ENCODE results near the gene RPL10. TPM values are rescaled to one million over a fixed set of nuclear protein-coding genes. Genes with fewer than 3 reads are reported as not detected.
A peak's percentile ranks its signal among the peaks of the same experiment; 100 is the strongest.

The RPL10 gene
- total RNA-seq, 1 experiment from 2014 or later: 3,447 TPM

DNA sequence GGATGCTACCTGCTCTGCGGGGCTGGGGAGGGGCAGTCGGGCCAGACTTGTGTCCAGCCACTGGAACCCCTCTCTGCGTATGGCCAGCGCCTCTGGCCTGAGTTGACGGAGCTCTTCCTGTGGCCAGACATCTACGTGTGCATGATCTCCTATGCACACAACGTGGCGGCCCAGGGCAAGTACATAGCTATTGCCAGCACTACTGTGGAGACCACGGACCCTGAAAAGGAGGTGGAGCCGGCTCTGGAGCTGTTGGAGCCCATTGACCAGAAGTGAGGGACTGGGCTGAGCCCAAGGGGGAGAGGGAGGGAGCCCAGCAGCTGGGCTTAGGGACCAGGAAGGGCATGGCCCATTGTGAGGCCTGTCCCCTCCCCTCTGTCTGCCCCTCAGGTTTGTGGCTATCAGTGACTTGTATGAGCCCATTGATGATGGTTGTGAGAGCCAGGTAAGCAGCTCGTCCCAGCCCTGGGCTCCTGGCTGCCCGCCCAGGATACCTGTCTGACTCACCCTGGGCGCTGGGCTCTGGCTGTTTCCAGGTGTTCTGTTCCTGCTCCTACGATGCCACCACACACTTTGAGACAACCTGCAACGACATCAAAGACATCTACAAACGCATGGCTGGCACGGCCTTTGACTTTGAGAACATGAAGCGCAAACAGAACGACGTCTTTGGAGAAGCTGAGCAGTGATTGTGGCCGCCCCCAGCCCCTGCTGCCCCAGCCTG lies 44.0 kb downstream of the RPL10 start:
- ChIA-PET POLR2A (ENCODE audit: unreplicated experiment) (interaction anchor here (0.6 to 0.7 kb wide), 4 partner anchors 10 to 310 kb away, joined by 3 to 8 read pairs (median 4); partner anchors contain the start of gene PLXNA3), CTCF (interaction anchor here (1.0 kb wide), 1 partner anchor 69 kb away, joined by 5 read pairs; no protein-coding TSS in a partner anchor)
- Histone ChIP-seq H3K36me3 (ENCODE audit: low read depth) (no peaks in the 10 kb centered on the region), H4K20me1 (ENCODE audit: insufficient read depth) (no peaks in the 10 kb centered on the region), H3K27me3 (ENCODE audit: insufficient read depth, low read depth) (no peaks in the 10 kb centered on the region), H3K4me2 (no peak overlapping the region), H3K79me2 (ENCODE audit: low read depth) (peaks cover 25% of the 10 kb centered on the region), H3K4me3 (no peak overlapping the region), H2AFZ (no peak overlapping the region), H3F3A (ENCODE audit: insufficient read depth, low read depth) (peaks cover 13% of the 10 kb centered on the region; the same call in 1 of the 2 replicates), H3K9me3 (ENCODE audit: insufficient read depth, low read depth) (no peaks in the 10 kb centered on the region), H3K9me2 (ENCODE audit: insufficient read depth) (no peaks in the 10 kb centered on the region), H3K4me1 (replicated peaks; ENCODE audit: insufficient read depth) (peaks cover 7% of the 10 kb centered on the region; the same call in 1 of the 2 replicates), H3K27ac (no peak overlapping the region)
- peak; percentile 62 to 74 for DNase-seq
- TF ChIP-seq, protein P1, sequence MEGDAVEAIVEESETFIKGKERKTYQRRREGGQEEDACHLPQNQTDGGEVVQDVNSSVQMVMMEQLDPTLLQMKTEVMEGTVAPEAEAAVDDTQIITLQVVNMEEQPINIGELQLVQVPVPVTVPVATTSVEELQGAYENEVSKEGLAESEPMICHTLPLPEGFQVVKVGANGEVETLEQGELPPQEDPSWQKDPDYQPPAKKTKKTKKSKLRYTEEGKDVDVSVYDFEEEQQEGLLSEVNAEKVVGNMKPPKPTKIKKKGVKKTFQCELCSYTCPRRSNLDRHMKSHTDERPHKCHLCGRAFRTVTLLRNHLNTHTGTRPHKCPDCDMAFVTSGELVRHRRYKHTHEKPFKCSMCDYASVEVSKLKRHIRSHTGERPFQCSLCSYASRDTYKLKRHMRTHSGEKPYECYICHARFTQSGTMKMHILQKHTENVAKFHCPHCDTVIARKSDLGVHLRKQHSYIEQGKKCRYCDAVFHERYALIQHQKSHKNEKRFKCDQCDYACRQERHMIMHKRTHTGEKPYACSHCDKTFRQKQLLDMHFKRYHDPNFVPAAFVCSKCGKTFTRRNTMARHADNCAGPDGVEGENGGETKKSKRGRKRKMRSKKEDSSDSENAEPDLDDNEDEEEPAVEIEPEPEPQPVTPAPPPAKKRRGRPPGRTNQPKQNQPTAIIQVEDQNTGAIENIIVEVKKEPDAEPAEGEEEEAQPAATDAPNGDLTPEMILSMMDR (conservative IDR thresholded peaks at IDR 0.05): no peak
- no peak for TF ChIP-seq EZH2 (IDR thresholded peaks at IDR 0.05; ENCODE audit: low read depth)
- BruUV-seq (replicated peaks): TSS peak; percentile 8
- intact Hi-C loops (cut with micrococcal nuclease; ENCODE audit: unreplicated experiment): loop anchor here (5.0 kb wide), 1 partner anchor 45 kb away; the partner anchor contains the start of gene RPL10

DNA sequence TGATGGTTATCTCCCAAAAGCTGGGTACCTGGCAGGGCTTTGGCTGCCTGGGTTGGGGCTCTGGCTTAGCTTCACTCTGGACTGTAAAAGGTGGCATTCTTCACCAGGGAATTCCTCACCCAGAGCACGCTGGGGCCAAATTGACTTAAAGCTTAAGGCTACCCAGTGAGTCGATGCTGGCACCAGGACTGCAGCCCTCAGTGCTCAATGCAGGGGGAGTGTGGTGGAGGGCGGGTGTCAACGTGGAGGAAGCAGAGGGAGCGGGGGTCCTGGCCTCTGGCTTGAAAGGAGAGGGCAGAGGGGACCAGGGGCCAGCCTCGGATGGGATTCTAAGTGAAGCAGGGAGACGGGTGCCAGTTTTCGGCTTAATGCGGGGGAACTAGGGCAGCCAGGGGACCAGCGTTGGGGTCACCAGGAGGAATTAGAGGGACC lies 45.3 kb downstream of the RPL10 start:
- ChIA-PET POLR2A (ENCODE audit: unreplicated experiment) (no interaction called here), CTCF (no interaction called here)
- Histone ChIP-seq H3K27ac (no peak overlapping the region), H3K36me3 (ENCODE audit: low read depth) (no peaks in the 10 kb centered on the region), H3K79me2 (ENCODE audit: low read depth) (peaks cover 15% of the 10 kb centered on the region), H3K4me3 (peak overlapping the region; percentile 43; the same call in 1 of the 2 replicates), H3F3A (ENCODE audit: insufficient read depth, low read depth) (peaks cover 13% of the 10 kb centered on the region; the same call in 1 of the 2 replicates), H3K9me2 (ENCODE audit: insufficient read depth) (no peaks in the 10 kb centered on the region), H2AFZ (no peak overlapping the region), H3K4me2 (peak overlapping the region; percentile 69), H4K20me1 (ENCODE audit: insufficient read depth) (no peaks in the 10 kb centered on the region), H3K27me3 (ENCODE audit: insufficient read depth, low read depth) (no peaks in the 10 kb centered on the region), H3K9me3 (ENCODE audit: insufficient read depth, low read depth) (no peaks in the 10 kb centered on the region), H3K4me1 (replicated peaks; ENCODE audit: insufficient read depth) (no peaks in the 10 kb centered on the region)
- TF ChIP-seq, protein P1 (conservative IDR thresholded peaks at IDR 0.05): no peak
- TF ChIP-seq EZH2 (IDR thresholded peaks at IDR 0.05; ENCODE audit: low read depth): no peak
- no TSS peak for BruUV-seq (replicated peaks)
- intact Hi-C loops (cut with micrococcal nuclease; ENCODE audit: unreplicated experiment): loop anchor here (5.0 kb wide), 1 partner anchor 46 kb away; the partner anchor contains the start of gene RPL10
- DNase-seq: no peak

DNA sequence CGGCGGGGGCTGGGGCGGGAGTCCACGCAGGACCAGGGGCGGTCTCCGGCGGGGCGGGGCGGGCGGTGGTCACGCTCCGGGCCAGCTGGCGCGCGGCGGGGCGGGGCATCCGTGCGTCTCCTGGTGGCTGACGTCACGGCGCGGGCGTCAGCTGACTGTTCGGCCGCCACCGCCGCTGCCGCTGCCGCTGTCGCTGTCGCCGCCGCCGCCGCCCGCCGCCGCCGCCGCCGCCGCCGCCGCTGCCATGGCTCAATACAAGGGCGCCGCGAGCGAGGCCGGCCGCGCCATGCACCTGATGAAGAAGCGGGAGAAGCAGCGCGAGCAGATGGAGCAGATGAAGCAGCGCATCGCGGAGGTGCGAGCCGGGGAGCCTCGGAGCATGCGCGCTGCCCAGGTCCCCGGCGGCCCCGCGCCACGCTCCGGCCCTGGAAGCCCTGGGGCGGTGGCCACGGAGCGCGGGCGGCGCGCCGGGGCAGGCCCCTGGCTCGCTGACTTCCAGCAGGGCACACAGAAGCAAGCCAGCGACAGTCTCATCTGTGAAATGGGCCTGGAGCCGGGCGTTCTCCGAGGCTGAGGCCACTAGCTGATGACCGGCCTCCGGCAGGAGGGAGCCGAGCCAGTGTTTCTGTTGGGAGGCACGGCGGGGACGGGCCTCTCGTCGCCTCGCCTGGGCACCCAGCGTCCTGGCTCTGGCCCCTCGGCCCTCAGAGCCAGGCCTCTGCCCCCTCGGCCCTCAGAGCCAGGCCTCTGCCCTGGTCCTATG lies 46.0 kb downstream of the RPL10 start, which contains the start of gene FAM50A:
Gene FAM50A (plus strand): TSS at position 150 of the 763 bp plus-strand sequence. CDS start 95 bp downstream, at position 245.
- POLR2A ChIA-PET (ENCODE audit: unreplicated experiment): interaction anchor here (0.6 kb wide), 1 partner anchor 97 kb away, joined by 4 read pairs; no protein-coding TSS in a partner anchor
- H2AFZ ChIP-seq: peak within 1 kb of the TSS; percentile 79

More for the DNA sequence above, 46.0 kb downstream of the RPL10 start, which contains the start of gene FAM50A:
- CTCF ChIA-PET: no interaction called here
- Histone ChIP-seq H3K79me2 (ENCODE audit: low read depth) (peaks cover 10% of the 10 kb centered on the region), H3K27me3 (ENCODE audit: insufficient read depth, low read depth) (no peaks in the 10 kb centered on the region), H3K36me3 (ENCODE audit: low read depth) (no peaks in the 10 kb centered on the region), H3K27ac (no peak within 1 kb of the TSS), H3K9me3 (ENCODE audit: insufficient read depth, low read depth) (no peaks in the 10 kb centered on the region), H3K4me2 (peak within 1 kb of the TSS; percentile 82), H3K9me2 (ENCODE audit: insufficient read depth) (no peaks in the 10 kb centered on the region), H4K20me1 (ENCODE audit: insufficient read depth) (no peaks in the 10 kb centered on the region), H3K4me3 (peak within 1 kb of the TSS; percentile 72), H3K4me1 (replicated peaks; ENCODE audit: insufficient read depth) (no peaks in the 10 kb centered on the region), H3F3A (ENCODE audit: insufficient read depth, low read depth) (peaks cover 13% of the 10 kb centered on the region; the same call in 1 of the 2 replicates)
- TF ChIP-seq, protein P1 (conservative IDR thresholded peaks at IDR 0.05): no peak
- no peak for TF ChIP-seq EZH2 (IDR thresholded peaks at IDR 0.05; ENCODE audit: low read depth)
- peak in 1 of 2 experiments; percentile 77 for DNase-seq
- BruUV-seq (replicated peaks): no TSS peak
- intact Hi-C loops (cut with micrococcal nuclease; ENCODE audit: unreplicated experiment): loop anchor here (5.0 kb wide), 1 partner anchor 47 kb away; the partner anchor contains the start of gene RPL10
